Loucy (cell line): ENCODE results near the gene CYP24A1.

Experiments used
- EZH2phosphoT487 ChIP-seq: fragments of 200-600 bp; IDR thresholded peaks from 2 replicates; pipeline ENCODE4 v1.6.1; 2018; ENCODE audit warnings: antibody characterized with exemption, mild to moderate bottlenecking, moderate library complexity, borderline replicate concordance
- TF ChIP-seq, protein P1 (sequence below): fragments of 200-600 bp; sonication (generic); conservative IDR thresholded peaks from 2 replicates; pipeline ENCODE4 v1.5.1; 2014; ENCODE audit warnings: mild to moderate bottlenecking, antibody characterized with exemption, low read length

- TF ChIP-seq, protein P1, sequence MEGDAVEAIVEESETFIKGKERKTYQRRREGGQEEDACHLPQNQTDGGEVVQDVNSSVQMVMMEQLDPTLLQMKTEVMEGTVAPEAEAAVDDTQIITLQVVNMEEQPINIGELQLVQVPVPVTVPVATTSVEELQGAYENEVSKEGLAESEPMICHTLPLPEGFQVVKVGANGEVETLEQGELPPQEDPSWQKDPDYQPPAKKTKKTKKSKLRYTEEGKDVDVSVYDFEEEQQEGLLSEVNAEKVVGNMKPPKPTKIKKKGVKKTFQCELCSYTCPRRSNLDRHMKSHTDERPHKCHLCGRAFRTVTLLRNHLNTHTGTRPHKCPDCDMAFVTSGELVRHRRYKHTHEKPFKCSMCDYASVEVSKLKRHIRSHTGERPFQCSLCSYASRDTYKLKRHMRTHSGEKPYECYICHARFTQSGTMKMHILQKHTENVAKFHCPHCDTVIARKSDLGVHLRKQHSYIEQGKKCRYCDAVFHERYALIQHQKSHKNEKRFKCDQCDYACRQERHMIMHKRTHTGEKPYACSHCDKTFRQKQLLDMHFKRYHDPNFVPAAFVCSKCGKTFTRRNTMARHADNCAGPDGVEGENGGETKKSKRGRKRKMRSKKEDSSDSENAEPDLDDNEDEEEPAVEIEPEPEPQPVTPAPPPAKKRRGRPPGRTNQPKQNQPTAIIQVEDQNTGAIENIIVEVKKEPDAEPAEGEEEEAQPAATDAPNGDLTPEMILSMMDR = no peak
- TF ChIP-seq EZH2phosphoT487 = no peak
Observed at GRCh38 chr20:54160065-54161007, 13.4 kb downstream of the CYP24A1 start.
